IPS-18a (cell line): ENCODE measurements around the gene FBN2.

Experiments used
- H3K27ac ChIP-seq: one replicate; pipeline ENCODE4 v1.5.1; 2013; ENCODE audit warnings: low read length
- H3K27me3 ChIP-seq: one replicate; pipeline ENCODE4 v1.6.1; 2013; ENCODE audit warnings: mild to moderate bottlenecking, low read length; ENCODE audit not compliant: control insufficient read depth, insufficient read depth
- H3K36me3 ChIP-seq: one replicate; pipeline ENCODE4 v1.6.1; 2013; ENCODE audit warnings: low read depth, low read length; ENCODE audit not compliant: control insufficient read depth
- H3K4me1 ChIP-seq: one replicate; pipeline ENCODE4 v1.6.1; 2013; ENCODE audit warnings: low read depth, low read length; ENCODE audit not compliant: control insufficient read depth
- H3K4me3 ChIP-seq: one replicate; pipeline ENCODE4 v1.5.1; 2013; ENCODE audit warnings: low read length
- H3K9ac ChIP-seq: one replicate; pipeline ENCODE4 v1.6.1; 2013; ENCODE audit warnings: mild to moderate bottlenecking, low read length, moderate library complexity
- H3K9me3 ChIP-seq: one replicate; pipeline ENCODE4 v1.6.1; 2013; ENCODE audit warnings: low read depth, low read length; ENCODE audit not compliant: control insufficient read depth

The FBN2 gene

GRCh38 chr5:128290152-128290858, 247.7 kb downstream of the FBN2 start:
- H3K9me3 ChIP-seq = no peaks in the 10 kb centered on the region
- H3K9ac ChIP-seq = no peak overlapping the region
- H3K4me1 ChIP-seq = no peaks in the 10 kb centered on the region
- peaks cover 15% of the 10 kb centered on the region for H3K36me3 ChIP-seq
- no peak overlapping the region for H3K27ac ChIP-seq
- no peaks in the 10 kb centered on the region for H3K27me3 ChIP-seq
- no peak overlapping the region for H3K4me3 ChIP-seq

- Histone ChIP-seq H3K4me1 (no peaks in the 10 kb centered on the region), H3K27me3 (no peaks in the 10 kb centered on the region), H3K9ac (no peak overlapping the region), H3K27ac (no peak overlapping the region), H3K4me3 (no peak overlapping the region), H3K36me3 (peaks cover 18% of the 10 kb centered on the region), H3K9me3 (no peaks in the 10 kb centered on the region)
Measured at GRCh38 chr5:128287740-128288139, 250.3 kb downstream of the FBN2 start.

GRCh38 chr5:128284236-128284635, 253.8 kb downstream of the FBN2 start:
- Histone ChIP-seq H3K9ac (no peak overlapping the region), H3K4me1 (no peaks in the 10 kb centered on the region), H3K4me3 (no peak overlapping the region), H3K27ac (no peak overlapping the region), H3K27me3 (no peaks in the 10 kb centered on the region), H3K9me3 (no peaks in the 10 kb centered on the region), H3K36me3 (peaks cover 24% of the 10 kb centered on the region)

DNA sequence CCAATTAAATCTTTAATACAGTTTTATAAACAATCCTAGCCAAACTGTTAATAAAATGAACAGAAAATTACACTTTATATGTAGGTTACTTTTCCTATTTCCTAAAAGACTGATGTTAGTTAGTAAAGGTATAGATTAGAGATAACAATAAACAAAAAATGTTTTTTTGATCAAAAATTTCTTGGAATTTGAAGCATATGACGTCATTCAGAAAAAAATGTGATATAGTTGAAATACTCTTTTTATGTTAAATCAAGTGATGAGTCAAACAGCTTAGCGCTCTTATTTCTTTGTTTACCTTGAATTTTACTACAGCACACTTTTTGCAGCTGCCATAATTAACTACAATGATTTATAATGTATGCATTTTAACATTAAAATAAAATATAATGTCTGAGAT, 258.7 kb downstream of the FBN2 start:
- Histone ChIP-seq H3K27me3 (no peaks in the 10 kb centered on the region), H3K4me1 (no peaks in the 10 kb centered on the region), H3K4me3 (no peak overlapping the region), H3K27ac (no peak overlapping the region), H3K9ac (no peak overlapping the region), H3K36me3 (peaks cover 29% of the 10 kb centered on the region), H3K9me3 (no peaks in the 10 kb centered on the region)

DNA sequence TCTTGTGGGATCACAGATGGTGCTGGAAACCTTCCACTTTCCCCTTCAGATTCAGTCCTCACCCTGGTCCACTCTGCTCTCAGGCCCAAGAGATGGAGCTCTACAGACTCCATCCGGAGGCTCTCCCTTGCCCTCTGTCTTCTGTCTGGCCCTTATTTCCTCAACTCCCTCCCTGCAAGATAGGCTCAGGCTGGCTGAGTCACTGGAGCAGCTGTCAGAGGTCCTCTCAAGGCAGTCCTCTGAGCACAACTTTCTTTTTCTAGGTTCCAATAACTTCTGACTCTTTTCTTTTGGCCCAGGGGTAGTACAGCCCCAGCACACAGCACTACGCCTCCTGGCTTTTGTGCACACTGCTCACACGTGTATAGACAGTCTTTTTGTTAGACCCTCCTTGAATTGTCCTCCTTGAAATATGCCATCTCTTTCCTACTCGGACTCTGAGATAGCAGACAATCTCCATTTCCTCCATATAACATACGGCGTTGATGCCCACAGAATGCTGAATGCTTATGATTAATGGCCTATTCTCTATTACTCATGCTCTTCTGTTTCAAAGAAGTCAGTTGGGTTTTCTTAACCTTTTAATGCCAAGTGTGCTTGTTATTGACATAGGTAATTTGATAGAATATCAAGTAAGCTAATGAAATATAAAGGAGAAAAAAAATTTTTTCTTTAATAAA, 261.4 kb downstream of the FBN2 start:
- Histone ChIP-seq H3K27ac (no peak overlapping the region), H3K4me3 (no peak overlapping the region)

GRCh38 chr5:128274441-128274840, 263.6 kb downstream of the FBN2 start:
- Histone ChIP-seq H3K36me3 (peaks cover 29% of the 10 kb centered on the region), H3K4me1 (peaks cover 5% of the 10 kb centered on the region), H3K9me3 (no peaks in the 10 kb centered on the region), H3K9ac (no peak overlapping the region), H3K4me3 (no peak overlapping the region), H3K27ac (no peak overlapping the region), H3K27me3 (no peaks in the 10 kb centered on the region)

More for the DNA sequence above, 261.4 kb downstream of the FBN2 start:
- no peaks in the 10 kb centered on the region for H3K27me3 ChIP-seq
- H3K9me3 ChIP-seq = no peaks in the 10 kb centered on the region
- no peak overlapping the region for H3K9ac ChIP-seq
- H3K36me3 ChIP-seq = peaks cover 35% of the 10 kb centered on the region
- no peaks in the 10 kb centered on the region for H3K4me1 ChIP-seq

DNA sequence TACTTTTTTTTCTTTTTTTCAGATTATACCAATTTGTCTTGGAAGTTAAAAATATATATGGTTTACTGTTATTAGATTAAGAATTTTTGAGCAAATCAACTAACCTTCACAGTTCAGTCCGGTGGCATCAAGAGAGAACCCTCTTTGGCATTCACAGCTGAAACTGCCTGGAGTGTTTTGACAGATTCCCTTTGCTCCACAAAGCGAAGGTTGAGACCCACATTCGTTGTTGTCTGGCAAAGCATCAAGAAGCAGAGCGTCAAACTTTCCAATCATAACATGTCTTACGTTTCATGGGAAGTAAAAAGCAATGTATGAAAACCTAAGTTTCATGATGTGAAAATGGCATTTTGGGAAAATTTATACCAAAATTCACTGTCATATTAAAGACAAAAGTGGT, 264.3 kb downstream of the FBN2 start:
- Histone ChIP-seq H3K9me3 (no peaks in the 10 kb centered on the region), H3K27ac (no peak overlapping the region), H3K27me3 (no peaks in the 10 kb centered on the region), H3K9ac (no peak overlapping the region), H3K4me3 (no peak overlapping the region), H3K36me3 (peaks cover 28% of the 10 kb centered on the region), H3K4me1 (peaks cover 5% of the 10 kb centered on the region)

- Histone ChIP-seq H3K4me3 (no peak overlapping the region), H3K9ac (no peak overlapping the region), H3K27ac (no peak overlapping the region)
Measured at GRCh38 chr5:128271859-128272464, 266.1 kb downstream of the FBN2 start.

DNA sequence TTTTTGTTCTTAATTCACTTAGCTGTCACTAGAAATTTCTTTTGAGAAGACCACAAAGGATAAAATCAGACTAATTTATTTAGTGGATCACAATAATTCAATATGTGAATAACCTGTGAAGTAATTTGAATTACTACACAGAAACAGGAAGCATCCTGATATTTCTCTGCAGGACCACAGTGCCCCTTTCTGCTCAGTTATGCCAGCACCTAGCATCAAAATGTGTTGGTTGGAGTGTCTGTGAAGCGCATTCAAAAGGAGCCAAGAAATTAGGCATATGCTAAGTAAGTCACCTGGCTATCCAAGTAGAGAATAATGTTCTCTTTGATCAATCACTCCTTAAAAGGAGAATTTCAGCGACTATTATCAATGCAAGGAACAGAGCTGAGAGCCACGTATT, 267.0 kb downstream of the FBN2 start:
- H3K9ac ChIP-seq = no peak overlapping the region
- H3K27ac ChIP-seq = no peak overlapping the region
- peaks cover 5% of the 10 kb centered on the region for H3K4me1 ChIP-seq
- no peak overlapping the region for H3K4me3 ChIP-seq
- no peaks in the 10 kb centered on the region for H3K27me3 ChIP-seq
- peaks cover 12% of the 10 kb centered on the region for H3K36me3 ChIP-seq
- no peaks in the 10 kb centered on the region for H3K9me3 ChIP-seq

More at GRCh38 chr5:128271859-128272464, 266.1 kb downstream of the FBN2 start:
- no peaks in the 10 kb centered on the region for H3K27me3 ChIP-seq
- peaks cover 5% of the 10 kb centered on the region for H3K4me1 ChIP-seq
- no peaks in the 10 kb centered on the region for H3K9me3 ChIP-seq
- peaks cover 15% of the 10 kb centered on the region for H3K36me3 ChIP-seq

- Histone ChIP-seq H3K9ac (no peak overlapping the region), H3K4me1 (no peaks in the 10 kb centered on the region), H3K27ac (no peak overlapping the region), H3K4me3 (no peak overlapping the region), H3K27me3 (no peaks in the 10 kb centered on the region), H3K9me3 (no peaks in the 10 kb centered on the region), H3K36me3 (peaks cover 18% of the 10 kb centered on the region)
Measured at GRCh38 chr5:128264564-128265360, 273.3 kb downstream of the FBN2 start.

DNA sequence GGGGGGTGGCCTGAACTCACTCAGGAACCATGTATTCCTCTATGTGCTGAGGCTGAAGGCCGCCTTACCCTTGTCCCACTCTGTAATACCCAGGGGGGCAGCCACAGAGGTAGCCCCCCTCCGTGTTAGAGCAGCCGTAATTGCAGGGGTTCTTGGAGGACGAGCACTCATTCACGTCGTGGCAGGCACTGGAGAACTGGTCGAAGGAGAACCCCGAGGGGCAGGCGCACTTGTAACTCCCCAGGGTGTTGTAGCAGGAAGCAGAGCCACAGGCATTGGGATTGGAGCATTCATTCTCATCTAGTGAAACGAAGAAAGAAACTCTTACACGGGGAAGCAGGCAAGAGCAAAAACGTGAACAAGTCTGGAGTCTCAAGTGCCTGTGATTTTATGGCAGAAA, 274.7 kb downstream of the FBN2 start:
- Histone ChIP-seq H3K9ac (no peak overlapping the region), H3K27me3 (no peaks in the 10 kb centered on the region), H3K36me3 (peaks cover 26% of the 10 kb centered on the region), H3K9me3 (no peaks in the 10 kb centered on the region), H3K27ac (no peak overlapping the region), H3K4me3 (no peak overlapping the region), H3K4me1 (no peaks in the 10 kb centered on the region)
